D341Med (cell line): ENCODE data around the gene VPS25.
"Not testable (repeated sequence)": the region's sequence is repeated elsewhere in the genome, so short reads cannot be mapped to it uniquely, and the experiment has no call there.

Source experiments
- DNase-seq: peaks from one replicate; pipeline ENCODE4 v3.0.0; 2012; ENCODE audit warnings: low spot score

Gene VPS25

GRCh38 chr17:42768006-42768405 is 5.2 kb upstream of the VPS25 start:
- not testable (repeated sequence) for DNase-seq

GRCh38 chr17:42769964-42770363 is 3.3 kb upstream of the VPS25 start:
- not testable (repeated sequence) for DNase-seq

GRCh38 chr17:42772945-42773289 is 332 bp upstream of the VPS25 start:
- DNase-seq: no peak

- no peak for DNase-seq
Observed at GRCh38 chr17:42774066-42774745, 957 bp downstream of the VPS25 start.

- no peak for DNase-seq
Observed at GRCh38 chr17:42775534-42776098, 2.4 kb downstream of the VPS25 start.

- no peak for DNase-seq
Observed at GRCh38 chr17:42778570-42778969, 5.3 kb downstream of the VPS25 start.

- DNase-seq: no peak
Observed at GRCh38 chr17:42779304-42779935, 6.2 kb downstream of the VPS25 start.

- DNase-seq: no peak
Observed at GRCh38 chr17:42779936-42780850, 6.9 kb downstream of the VPS25 start, which contains the start of gene WNK4. Gene WNK4 (plus strand): TSS chr17:42780610. CDS start chr17:42780699, 89 bp downstream.

- DNase-seq: no peak
Observed at GRCh38 chr17:42780851-42781638, 7.8 kb downstream of the VPS25 start.

- DNase-seq: no peak
Observed at GRCh38 chr17:42781639-42782165, 8.5 kb downstream of the VPS25 start.

- DNase-seq: no peak
Observed at GRCh38 chr17:42782166-42783061, 9.2 kb downstream of the VPS25 start.

GRCh38 chr17:42783062-42783790 is 10.0 kb downstream of the VPS25 start:
- no peak for DNase-seq

- no peak for DNase-seq
Observed at GRCh38 chr17:42783791-42784138, 10.5 kb downstream of the VPS25 start.

GRCh38 chr17:42784409-42784808 is 11.2 kb downstream of the VPS25 start:
- no peak for DNase-seq

GRCh38 chr17:42784811-42785592 is 11.8 kb downstream of the VPS25 start:
- no peak for DNase-seq

- DNase-seq: no peak
Observed at GRCh38 chr17:42787266-42787665, 14.0 kb downstream of the VPS25 start.

GRCh38 chr17:42791948-42792347 is 18.7 kb downstream of the VPS25 start:
- DNase-seq: no peak

- no peak for DNase-seq
Observed at GRCh38 chr17:42792545-42792944, 19.3 kb downstream of the VPS25 start.

GRCh38 chr17:42795061-42795460 is 21.8 kb downstream of the VPS25 start:
- DNase-seq: no peak
